Astrocyte (in vitro differentiated cells and primary cell): ENCODE results near the gene PARD3B. TPM values are rescaled to one million over a fixed set of nuclear protein-coding genes. Genes with fewer than 3 reads are reported as not detected.

ENCODE experiments used
- DNase-seq: peaks from one replicate; pipeline ENCODE4 v3.0.0-alpha.2; 2010; ENCODE audit warnings: low read depth
- FAIRE-seq: peaks from 2 replicates; lab custom pipeline; 2011; peaks lifted over from hg19 to GRCh38; lab: Jason Lieb, UNC
- H2AFZ ChIP-seq: 2 replicates; pipeline ENCODE4 v1.6.0; 2012; ENCODE audit warnings: low read depth, low read length, inconsistent platforms
- H3K27ac ChIP-seq: 2 replicates; pipeline ENCODE4 v1.5.1; 2011; ENCODE audit warnings: low read depth, low read length, inconsistent platforms
- H3K27me3 ChIP-seq: 2 replicates; pipeline ENCODE4 v1.6.0; 2011; ENCODE audit warnings: low read length, inconsistent platforms; ENCODE audit not compliant: insufficient read depth
- H3K36me3 ChIP-seq: 2 replicates; pipeline ENCODE4 v1.5.1; 2011; ENCODE audit warnings: low read length, inconsistent platforms; ENCODE audit not compliant: insufficient read depth
- H3K4me1 ChIP-seq: 2 replicates; pipeline ENCODE4 v1.5.1; 2011; ENCODE audit warnings: low read length, inconsistent platforms; ENCODE audit not compliant: insufficient read depth
- H3K4me2 ChIP-seq: 2 replicates; pipeline ENCODE4 v1.6.0; 2012; ENCODE audit warnings: low read length, inconsistent platforms
- H3K4me3 ChIP-seq: 2 replicates; pipeline ENCODE4 v1.5.1; 2011; ENCODE audit warnings: low read depth, mild to moderate bottlenecking, low read length, inconsistent platforms; ENCODE audit not compliant: insufficient read depth
- H3K79me2 ChIP-seq: 2 replicates; pipeline ENCODE4 v1.6.0; 2012; ENCODE audit warnings: mild to moderate bottlenecking, low read length, inconsistent platforms; ENCODE audit not compliant: insufficient read depth
- H3K9ac ChIP-seq: 2 replicates; pipeline ENCODE4 v1.6.0; 2012; ENCODE audit warnings: mild to moderate bottlenecking, low read length, inconsistent platforms
- H3K9me3 ChIP-seq: 2 replicates; pipeline ENCODE4 v1.5.1; 2012; ENCODE audit warnings: low read depth, mild to moderate bottlenecking, low read length, inconsistent platforms; ENCODE audit not compliant: insufficient read depth
- H4K20me1 ChIP-seq: 2 replicates; pipeline ENCODE4 v1.6.0; 2012; ENCODE audit warnings: low read length, inconsistent platforms; ENCODE audit not compliant: insufficient read depth
- H3K27ac Mint-ChIP-seq: one replicate; pipeline ENCODE4 v1.8.0; 2021; ENCODE audit warnings: mild to moderate bottlenecking, mixed read lengths; ENCODE audit not compliant: unreplicated experiment
- H3K27me3 Mint-ChIP-seq: one replicate; pipeline ENCODE4 v1.8.0; 2021; ENCODE audit warnings: low read depth, mixed read lengths; ENCODE audit not compliant: unreplicated experiment
- H3K36me3 Mint-ChIP-seq: one replicate; pipeline ENCODE4 v1.8.0; 2021; ENCODE audit warnings: low read depth, mixed read lengths; ENCODE audit not compliant: unreplicated experiment
- H3K4me1 Mint-ChIP-seq: one replicate; pipeline ENCODE4 v1.8.0; 2021; ENCODE audit warnings: low read depth, mixed read lengths; ENCODE audit not compliant: unreplicated experiment
- H3K4me3 Mint-ChIP-seq: one replicate; pipeline ENCODE4 v1.8.0; 2021; ENCODE audit warnings: mild to moderate bottlenecking, moderate library complexity, mixed read lengths; ENCODE audit not compliant: unreplicated experiment
- H3K9me3 Mint-ChIP-seq: one replicate; pipeline ENCODE4 v1.8.0; 2021; ENCODE audit warnings: mild to moderate bottlenecking, mixed read lengths; ENCODE audit not compliant: unreplicated experiment
- EZH2 ChIP-seq: IDR thresholded peaks from 2 replicates; pipeline ENCODE4 v1.6.1; 2012; ENCODE audit warnings: mild to moderate bottlenecking, low read length, inconsistent platforms; ENCODE audit not compliant: insufficient read depth
- total RNA-seq: library from RNA; stranded (reverse); gene quantifications from 2 replicates; pipeline ENCODE4 v1.2.1, GENCODE V29; 2021
- TF ChIP-seq, protein P1 (sequence below): IDR thresholded peaks from 2 replicates; pipeline ENCODE4 v1.5.1; 2011; ENCODE audit warnings: low read depth, mild to moderate bottlenecking, inconsistent platforms, low read length, moderate library complexity; ENCODE audit not compliant: insufficient read depth

PARD3B gene
- total RNA-seq, 1 donor from 2014 or later: 6.5 TPM

DNA sequence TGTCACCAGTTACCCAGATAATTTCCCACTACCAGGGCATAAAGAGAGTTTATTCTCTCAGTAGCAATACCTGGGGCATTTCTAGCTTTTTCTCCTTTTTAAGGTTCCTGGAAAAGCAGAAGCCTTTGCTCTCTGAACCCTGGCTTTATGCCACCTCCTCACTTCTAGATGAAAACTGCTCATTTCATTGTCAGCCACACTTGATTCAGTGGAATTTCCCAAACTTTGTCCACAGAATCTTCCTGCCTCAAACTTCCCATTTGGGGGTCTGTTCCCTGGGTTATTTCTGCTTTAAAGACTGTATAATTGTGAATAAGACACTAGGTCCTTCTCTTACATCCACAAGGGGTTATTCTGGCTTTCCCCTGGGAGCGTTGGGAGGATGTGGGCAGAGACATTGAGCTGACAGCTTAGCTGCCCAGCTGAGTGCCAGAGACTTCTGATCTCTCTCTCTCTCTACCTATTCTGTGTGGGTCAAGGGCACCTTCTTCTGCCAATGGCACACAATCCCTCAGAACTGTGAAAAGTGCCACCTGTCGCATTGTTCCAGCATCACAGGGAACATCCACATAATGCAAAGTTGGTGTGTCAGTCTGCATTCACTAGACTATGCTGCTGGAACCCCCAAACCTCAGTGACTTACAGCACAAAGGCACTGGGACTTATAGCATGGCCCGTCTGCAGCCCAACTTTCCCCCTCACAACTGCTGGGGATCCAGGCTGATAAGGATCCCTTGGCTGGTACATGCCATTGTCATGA, 1117.1 kb downstream of the PARD3B start:
- no peak for DNase-seq
- Histone ChIP-seq H3K4me2 (no peak overlapping the region), H3K9me3 (no peaks in the 10 kb centered on the region), H3K4me1 (peaks cover 20% of the 10 kb centered on the region), H3K4me3 (no peak overlapping the region), H3K36me3 (no peaks in the 10 kb centered on the region), H3K79me2 (no peaks in the 10 kb centered on the region), H2AFZ (no peak overlapping the region), H4K20me1 (no peaks in the 10 kb centered on the region), H3K9ac (no peak overlapping the region), H3K27me3 (no peaks in the 10 kb centered on the region), H3K27ac (no peak overlapping the region)
- H3K4me1 Mint-ChIP-seq: peaks cover 19% of the 10 kb centered on the region
- FAIRE-seq: peak; percentile 43
- H3K36me3 Mint-ChIP-seq: no peaks in the 10 kb centered on the region
- H3K4me3 Mint-ChIP-seq: no peak overlapping the region
- H3K27me3 Mint-ChIP-seq: peaks cover 2% of the 10 kb centered on the region
- H3K9me3 Mint-ChIP-seq: peaks cover 4% of the 10 kb centered on the region
- TF ChIP-seq EZH2: no peak
- H3K27ac Mint-ChIP-seq: no peak overlapping the region

DNA sequence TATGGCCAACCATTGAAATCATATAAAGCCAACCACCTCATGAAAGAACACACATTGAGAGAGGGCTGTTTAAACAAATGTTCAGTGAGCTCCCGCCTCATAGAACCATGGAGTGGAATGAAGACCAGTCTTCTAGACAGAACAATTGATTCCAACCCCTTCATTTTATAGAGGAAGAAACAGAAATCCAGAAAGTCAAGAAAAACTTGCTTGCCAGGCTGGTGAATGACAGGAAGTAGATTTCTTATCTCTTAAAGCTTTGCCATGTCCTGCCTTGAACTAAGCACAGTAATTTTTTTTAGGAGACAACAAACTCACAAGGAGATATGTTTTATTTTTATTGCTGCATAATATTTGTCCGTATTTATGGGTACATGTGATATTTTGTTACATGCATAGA, 1120.5 kb downstream of the PARD3B start:
- Histone ChIP-seq H3K4me2 (no peak overlapping the region), H3K4me3 (no peak overlapping the region), H3K9me3 (no peaks in the 10 kb centered on the region), H3K4me1 (peaks cover 4% of the 10 kb centered on the region), H3K79me2 (no peaks in the 10 kb centered on the region), H4K20me1 (no peaks in the 10 kb centered on the region), H2AFZ (no peak overlapping the region), H3K27me3 (no peaks in the 10 kb centered on the region), H3K27ac (no peak overlapping the region), H3K9ac (no peak overlapping the region), H3K36me3 (no peaks in the 10 kb centered on the region)
- Mint-ChIP-seq H3K27me3 (peaks cover 2% of the 10 kb centered on the region), H3K4me3 (no peak overlapping the region), H3K36me3 (no peaks in the 10 kb centered on the region), H3K9me3 (peaks cover 5% of the 10 kb centered on the region), H3K27ac (no peak overlapping the region), H3K4me1 (peaks cover 11% of the 10 kb centered on the region)
- TF ChIP-seq EZH2: no peak
- TF ChIP-seq, protein P1, sequence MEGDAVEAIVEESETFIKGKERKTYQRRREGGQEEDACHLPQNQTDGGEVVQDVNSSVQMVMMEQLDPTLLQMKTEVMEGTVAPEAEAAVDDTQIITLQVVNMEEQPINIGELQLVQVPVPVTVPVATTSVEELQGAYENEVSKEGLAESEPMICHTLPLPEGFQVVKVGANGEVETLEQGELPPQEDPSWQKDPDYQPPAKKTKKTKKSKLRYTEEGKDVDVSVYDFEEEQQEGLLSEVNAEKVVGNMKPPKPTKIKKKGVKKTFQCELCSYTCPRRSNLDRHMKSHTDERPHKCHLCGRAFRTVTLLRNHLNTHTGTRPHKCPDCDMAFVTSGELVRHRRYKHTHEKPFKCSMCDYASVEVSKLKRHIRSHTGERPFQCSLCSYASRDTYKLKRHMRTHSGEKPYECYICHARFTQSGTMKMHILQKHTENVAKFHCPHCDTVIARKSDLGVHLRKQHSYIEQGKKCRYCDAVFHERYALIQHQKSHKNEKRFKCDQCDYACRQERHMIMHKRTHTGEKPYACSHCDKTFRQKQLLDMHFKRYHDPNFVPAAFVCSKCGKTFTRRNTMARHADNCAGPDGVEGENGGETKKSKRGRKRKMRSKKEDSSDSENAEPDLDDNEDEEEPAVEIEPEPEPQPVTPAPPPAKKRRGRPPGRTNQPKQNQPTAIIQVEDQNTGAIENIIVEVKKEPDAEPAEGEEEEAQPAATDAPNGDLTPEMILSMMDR: no peak
- DNase-seq (no peak), FAIRE-seq (no peak)
